Muscle of arm (tissue), 12 donors: ENCODE measurements around the gene GRIN3B. TPM values are rescaled to one million over a fixed set of nuclear protein-coding genes. Genes with fewer than 3 reads are reported as not detected.

ENCODE experiments used
- DNase-seq: peaks from one replicate; pipeline ENCODE4 v3.0.0-alpha.2; 2013
- polyA plus RNA-seq, 12 donors: library from polyadenylated mRNA; unstranded; fragments of 120-200 nt; gene quantifications; one replicate each; pipeline ENCODE4 v1.2.1, GENCODE V29; 2013; ENCODE audit not compliant: insufficient read length in 12 of 12

The GRIN3B gene
- polyA plus RNA-seq, 12 donors: 0.05 to 0.25 (median 0.14) TPM; not detected in 2

DNA sequence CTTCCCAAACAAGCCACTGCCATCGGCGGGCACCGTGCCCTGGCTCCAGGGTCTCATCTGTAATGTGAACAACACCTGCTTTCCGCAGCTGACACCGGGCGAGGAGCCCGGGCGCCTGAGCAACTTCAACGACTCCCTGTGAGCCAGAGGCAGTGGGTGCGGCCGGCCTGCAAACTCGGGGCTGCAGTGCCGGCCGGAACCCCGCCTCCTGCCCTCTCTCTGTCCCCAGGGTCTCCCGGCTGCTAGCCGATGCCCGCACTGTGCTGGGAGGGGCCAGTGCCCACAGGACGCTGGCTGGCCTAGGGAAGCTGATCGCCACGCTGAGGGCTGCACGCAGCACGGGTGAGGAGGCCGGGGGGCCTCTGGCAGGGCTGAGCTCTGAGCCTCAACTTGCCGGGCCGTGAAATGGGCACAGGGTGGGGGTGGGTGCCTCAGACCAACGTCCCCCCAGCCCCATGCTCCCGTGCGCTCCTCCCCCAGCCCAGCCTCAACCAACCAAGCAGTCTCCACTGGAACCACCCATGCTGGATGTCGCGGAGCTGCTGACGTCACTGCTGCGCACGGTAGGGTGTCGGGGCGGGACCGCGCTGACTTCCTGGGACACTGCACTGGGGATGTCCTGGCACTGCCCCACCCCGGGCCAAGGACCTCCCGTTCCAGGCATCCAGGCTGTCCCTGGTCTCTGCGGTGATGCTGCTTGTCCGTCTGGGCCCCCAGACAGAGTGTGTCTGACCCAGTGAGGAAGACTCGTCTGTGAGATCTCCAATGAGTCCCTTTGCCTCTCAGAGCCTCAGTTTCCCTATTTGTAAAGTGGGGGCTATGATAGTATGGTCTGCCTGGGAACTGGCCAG, 41.8 kb downstream of the GRIN3B start:
- no peak for DNase-seq

DNA sequence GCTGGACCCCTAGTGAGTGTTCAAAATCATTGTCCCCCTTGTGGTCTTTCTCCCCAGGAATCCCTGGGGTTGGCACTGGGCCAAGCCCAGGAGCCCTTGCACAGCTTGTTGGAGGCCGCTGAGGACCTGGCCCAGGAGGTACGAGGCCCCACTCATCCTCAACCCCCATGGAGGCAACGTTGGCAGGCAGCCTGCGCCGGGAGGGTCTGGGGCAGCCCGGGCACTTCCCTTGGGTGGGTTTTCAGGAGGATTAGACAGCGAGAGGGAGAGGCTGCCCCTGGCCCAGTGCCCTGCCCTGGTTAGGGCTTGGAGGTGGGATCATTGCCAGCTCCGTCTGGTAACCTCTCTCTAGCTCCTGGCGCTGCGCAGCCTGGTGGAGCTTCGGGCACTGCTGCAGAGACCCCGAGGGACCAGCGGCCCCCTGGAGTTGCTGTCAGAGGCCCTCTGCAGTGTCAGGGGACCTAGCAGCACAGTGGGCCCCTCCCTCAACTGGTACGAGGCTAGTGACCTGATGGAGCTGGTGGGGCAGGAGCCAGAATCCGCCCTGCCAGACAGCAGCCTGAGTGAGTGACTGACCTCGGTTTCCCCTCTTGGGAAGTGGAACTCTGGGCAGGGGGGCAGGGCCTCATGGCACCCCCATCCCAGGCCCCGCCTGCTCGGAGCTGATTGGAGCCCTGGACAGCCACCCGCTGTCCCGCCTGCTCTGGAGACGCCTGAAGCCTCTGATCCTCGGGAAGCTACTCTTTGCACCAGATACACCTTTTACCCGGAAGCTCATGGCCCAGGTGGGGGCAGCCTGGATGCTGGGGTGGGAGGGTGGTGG, 42.7 kb downstream of the GRIN3B start:
- no peak for DNase-seq

DNA sequence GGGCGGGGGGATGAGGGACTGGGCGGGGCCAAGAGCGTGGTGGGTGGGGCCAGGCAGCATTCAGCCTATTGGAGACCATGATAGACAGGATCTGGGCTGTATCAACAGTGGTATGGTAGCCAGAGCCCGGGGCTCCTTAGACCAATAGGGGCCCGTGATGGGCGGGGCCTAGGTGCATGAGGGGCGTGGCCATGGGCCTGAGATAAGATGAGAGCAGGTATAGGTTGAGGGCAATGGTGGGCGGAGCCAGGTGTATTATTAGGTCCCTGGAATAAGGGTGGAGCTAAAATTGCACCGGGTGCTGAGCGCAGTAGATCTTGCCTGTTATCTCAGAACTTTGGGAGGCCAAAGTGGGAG, 45.0 kb downstream of the GRIN3B start:
- DNase-seq: no peak

DNA sequence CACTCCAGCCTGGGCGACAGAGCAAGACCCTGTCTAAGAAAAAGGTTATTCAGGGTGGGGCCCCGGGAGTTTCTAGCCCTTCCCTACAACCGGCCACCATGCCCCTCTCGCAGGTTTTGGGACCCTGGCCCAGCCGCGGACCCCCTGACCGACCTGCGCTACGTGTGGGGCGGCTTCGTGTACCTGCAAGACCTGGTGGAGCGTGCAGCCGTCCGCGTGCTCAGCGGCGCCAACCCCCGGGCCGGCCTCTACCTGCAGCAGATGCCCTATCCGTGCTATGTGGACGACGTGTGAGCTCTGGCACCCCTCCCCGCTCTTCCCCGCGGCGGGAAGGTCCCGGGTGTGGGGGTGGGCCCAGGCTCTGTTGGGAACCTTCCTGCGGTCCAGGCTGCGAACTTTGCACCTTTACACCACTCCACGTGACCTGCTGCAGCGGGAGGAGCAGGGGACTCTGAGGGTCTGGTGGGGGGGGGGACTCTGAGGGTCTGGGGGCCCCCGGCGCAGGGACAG, 46.0 kb downstream of the GRIN3B start:
- no peak for DNase-seq

DNA sequence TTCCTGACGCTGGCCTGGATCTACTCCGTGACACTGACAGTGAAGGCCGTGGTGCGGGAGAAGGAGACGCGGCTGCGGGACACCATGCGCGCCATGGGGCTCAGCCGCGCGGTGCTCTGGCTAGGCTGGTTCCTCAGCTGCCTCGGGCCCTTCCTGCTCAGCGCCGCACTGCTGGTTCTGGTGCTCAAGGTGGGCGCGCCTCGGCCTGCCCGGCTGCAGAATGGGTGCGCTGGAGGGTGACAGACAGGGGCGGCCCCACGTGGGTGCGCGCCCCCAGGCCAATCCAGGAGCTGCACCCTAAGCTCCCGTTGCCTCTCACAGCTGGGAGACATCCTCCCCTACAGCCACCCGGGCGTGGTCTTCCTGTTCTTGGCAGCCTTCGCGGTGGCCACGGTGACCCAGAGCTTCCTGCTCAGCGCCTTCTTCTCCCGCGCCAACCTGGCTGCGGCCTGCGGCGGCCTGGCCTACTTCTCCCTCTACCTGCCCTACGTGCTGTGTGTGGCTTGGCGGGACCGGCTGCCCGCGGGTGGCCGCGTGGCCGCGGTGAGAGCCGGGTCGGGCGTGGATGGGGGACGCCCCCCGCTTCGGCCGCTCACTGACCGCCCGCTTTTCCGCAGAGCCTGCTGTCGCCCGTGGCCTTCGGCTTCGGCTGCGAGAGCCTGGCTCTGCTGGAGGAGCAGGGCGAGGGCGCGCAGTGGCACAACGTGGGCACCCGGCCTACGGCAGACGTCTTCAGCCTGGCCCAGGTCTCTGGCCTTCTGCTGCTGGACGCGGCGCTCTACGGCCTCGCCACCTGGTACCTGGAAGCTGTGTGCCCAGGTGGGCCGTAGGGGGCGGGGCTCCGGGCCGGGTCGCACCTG, 46.8 kb downstream of the GRIN3B start:
- DNase-seq: no peak

DNA sequence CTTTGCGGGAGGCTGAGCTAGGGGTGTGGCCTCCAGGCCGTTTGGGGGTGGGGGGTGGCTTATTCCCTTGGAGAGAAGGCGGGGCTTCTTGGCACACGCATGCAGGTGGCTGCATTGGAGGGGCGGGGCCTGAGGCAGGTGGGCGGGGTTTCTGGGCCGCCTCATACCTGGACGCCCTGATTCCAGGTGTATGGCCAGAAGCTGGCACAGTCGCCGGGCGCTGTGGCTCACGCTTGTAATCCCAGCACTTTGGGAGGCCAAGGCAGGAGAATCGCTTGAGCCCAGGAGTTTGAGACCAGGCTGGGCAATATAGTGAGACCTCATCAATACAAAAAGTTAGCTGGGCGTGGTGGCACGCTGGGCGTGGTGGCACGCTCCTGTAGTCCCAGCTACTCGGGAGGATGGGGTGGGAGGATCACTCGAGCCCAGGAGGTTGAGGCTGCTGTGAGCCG, 47.5 kb downstream of the GRIN3B start:
- DNase-seq: no peak

DNA sequence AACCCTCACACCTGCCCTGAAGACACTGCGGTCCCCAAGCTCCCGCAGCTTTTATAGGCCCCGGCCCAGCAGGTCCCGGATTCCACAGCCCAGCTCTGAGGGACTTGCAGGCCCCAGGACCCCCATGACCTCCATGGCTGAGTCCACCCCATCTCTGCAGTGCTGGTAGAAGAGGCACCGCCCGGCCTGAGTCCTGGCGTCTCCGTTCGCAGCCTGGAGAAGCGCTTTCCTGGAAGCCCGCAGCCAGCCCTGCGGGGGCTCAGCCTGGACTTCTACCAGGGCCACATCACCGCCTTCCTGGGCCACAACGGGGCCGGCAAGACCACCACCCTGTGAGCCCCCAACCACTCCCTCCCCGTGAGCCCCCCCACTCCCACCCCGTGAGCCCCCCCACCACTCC, 48.9 kb downstream of the GRIN3B start:
- no peak for DNase-seq

DNA sequence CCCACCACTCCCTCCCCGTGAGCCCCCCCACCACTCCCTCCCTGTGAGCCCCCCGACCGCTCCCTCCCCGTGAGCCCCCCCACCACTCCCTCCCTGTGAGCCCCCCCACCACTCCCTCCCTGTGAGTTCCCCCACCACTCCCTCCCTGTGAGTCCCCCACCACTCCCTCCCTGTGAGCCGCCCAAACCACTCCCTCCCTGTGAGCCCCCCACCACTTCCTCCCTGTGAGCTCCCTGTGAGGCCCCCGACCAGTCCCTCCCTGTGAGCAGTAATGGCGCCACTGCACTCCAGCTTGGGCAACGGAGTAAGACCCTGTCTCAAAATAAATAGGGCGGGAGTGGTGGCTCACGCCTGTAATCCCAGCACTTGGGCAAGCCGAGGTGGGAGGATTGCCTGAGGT, 49.6 kb downstream of the GRIN3B start:
- no peak for DNase-seq

DNA sequence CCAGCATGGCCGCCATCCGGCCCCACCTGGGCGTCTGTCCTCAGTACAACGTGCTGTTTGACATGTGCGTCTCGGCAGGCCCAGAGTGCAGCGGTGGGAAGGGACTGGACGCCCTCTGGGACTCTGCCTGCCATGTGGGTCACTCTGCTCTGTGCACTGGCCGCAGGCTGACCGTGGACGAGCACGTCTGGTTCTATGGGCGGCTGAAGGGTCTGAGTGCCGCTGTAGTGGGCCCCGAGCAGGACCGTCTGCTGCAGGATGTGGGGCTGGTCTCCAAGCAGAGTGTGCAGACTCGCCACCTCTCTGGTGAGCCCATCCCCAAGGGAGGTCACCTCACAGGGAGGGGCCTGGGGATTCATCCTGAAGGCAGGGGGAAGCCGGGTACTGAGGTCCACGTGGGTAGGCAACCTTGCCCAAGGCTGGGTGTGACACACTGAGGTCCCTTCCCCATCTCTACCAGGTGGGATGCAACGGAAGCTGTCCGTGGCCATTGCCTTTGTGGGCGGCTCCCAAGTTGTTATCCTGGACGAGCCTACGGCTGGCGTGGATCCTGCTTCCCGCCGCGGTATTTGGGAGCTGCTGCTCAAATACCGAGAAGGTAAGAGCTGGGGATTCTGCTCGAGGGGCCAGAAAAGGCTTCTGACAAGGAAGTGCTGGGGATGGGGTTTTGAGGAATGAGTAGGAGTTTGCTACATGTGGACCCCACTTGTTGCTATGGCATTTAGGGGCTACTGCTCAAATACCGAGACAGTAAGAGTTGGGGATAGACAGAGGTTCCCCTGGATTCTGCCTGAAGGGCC, 51.0 kb downstream of the GRIN3B start:
- DNase-seq: no peak

DNA sequence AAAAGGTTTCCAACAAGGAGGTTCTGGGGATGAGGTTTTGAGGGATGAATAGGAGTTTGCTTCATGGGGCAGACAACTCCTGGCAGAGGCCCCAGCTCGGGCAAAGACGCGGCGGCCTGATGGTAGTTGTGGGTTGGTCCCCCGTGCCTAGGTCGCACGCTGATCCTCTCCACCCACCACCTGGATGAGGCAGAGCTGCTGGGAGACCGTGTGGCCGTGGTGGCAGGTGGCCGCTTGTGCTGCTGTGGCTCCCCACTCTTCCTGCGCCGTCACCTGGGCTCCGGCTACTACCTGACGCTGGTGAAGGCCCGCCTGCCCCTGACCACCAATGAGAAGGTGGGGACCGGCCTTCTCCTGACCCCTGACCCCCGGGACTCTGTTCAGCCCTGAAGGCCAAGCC, 51.6 kb downstream of the GRIN3B start:
- DNase-seq: no peak

DNA sequence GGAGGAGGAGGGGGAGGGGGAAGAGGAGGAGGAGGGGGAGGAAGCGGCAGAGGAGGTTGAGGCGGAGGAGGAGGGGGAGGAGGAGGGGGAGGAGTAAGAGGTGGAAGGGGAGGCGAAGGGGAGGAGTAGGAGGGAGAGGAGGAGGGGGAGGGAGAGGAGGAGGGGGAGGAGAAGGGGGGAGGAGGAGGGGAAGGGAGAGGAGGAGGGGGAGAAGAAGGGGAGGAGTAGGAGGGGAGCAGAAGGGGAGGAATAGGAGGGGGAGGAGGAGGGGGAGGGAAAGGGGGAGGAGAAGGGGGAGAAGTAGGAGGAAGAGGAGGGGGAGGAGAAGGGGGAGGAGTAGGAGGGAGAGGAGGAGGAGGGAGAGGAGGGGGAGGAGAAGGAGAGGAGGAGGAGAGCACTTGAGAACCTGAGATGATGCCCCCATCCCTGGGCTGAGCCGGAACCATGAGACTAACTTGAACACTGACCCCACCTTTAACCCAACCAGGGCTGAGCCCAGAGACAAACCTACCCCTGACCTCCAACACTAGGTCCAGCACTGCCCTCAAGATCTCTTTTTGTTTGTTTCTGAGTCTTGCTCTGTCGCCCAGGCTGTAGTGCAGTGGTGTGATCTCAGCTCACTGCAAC, 52.2 kb downstream of the GRIN3B start:
- DNase-seq: no peak

DNA sequence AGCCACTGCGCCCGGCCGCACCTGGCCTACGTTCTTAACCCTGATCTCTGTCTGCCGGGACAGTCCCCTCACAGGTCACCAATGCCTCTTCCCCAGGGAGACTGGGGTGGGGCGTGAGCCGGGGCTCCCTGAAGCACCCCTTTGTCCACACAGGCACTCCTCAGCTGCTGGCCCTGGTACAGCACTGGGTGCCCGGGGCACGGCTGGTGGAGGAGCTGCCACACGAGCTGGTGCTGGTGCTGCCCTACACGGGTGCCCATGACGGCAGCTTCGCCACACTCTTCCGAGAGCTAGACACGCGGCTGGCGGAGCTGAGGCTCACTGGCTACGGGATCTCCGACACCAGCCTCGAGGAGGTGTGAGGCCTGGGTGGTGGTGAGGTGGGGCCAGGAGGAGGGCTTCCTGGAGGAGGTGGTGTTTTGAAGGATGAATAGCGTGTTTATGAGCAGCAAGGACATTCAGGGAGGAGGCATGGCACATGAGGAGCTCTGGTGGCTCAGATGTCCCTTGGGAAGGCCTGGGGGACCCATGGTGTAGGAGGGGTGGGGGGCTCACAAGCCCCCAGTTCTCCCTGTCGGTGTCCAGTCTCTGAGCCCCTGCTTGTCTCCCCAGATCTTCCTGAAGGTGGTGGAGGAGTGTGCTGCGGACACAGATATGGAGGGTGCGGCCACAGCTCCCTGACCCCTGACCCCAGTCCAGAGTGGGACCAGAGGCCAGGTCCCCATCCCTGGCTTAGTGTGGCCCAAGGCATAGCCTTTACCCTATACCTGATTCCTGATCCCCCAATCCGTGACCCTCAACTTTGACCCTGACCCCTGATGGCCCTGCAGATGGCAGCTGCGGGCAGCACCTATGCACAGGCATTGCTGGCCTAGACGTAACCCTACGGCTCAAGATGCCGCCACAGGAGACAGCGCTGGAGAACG, 53.2 kb downstream of the GRIN3B start:
- DNase-seq: no peak

DNA sequence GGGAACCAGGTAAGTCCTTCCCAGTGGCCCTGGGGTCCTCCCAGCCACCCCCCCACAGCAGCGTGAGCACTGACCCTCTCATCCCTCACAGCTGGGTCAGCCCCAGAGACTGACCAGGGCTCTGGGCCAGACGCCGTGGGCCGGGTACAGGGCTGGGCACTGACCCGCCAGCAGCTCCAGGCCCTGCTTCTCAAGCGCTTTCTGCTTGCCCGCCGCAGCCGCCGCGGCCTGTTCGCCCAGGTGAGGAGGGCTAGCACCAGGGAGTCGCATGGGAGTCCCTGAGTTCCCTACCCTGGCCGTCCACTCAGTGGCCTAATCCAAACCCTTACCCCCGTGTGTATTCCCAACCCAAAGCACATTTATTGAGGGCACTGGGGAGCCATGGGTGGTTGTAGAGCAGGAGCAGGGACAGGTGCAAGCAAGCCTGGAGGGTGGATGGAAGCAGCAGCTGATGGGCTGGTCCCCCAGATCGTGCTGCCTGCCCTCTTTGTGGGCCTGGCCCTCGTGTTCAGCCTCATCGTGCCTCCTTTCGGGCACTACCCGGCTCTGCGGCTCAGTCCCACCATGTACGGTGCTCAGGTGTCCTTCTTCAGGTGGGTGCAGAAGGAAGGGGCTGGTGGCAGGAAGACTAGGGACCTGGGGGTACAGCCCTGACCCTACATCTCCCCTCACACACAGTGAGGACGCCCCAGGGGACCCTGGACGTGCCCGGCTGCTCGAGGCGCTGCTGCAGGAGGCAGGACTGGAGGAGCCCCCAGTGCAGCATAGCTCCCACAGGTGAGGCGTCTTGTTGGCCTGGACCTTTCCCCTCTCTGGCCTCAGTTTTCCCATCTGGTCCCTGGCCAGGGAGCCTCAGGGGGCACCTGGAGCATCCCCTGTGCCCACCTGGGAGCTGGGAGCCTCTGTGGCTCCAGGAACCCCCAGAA, 54.1 kb downstream of the GRIN3B start:
- DNase-seq: no peak

DNA sequence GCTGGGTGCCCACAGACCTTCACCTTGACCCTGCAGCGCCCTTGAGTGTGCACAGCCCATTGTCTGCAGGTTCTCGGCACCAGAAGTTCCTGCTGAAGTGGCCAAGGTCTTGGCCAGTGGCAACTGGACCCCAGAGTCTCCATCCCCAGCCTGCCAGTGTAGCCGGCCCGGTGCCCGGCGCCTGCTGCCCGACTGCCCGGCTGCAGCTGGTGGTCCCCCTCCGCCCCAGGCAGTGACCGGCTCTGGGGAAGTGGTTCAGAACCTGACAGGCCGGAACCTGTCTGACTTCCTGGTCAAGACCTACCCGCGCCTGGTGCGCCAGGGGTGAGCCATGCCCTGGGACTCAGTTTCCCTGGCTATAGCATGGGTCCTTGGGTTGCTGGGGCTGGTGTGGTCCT, 54.8 kb downstream of the GRIN3B start:
- DNase-seq: no peak

DNA sequence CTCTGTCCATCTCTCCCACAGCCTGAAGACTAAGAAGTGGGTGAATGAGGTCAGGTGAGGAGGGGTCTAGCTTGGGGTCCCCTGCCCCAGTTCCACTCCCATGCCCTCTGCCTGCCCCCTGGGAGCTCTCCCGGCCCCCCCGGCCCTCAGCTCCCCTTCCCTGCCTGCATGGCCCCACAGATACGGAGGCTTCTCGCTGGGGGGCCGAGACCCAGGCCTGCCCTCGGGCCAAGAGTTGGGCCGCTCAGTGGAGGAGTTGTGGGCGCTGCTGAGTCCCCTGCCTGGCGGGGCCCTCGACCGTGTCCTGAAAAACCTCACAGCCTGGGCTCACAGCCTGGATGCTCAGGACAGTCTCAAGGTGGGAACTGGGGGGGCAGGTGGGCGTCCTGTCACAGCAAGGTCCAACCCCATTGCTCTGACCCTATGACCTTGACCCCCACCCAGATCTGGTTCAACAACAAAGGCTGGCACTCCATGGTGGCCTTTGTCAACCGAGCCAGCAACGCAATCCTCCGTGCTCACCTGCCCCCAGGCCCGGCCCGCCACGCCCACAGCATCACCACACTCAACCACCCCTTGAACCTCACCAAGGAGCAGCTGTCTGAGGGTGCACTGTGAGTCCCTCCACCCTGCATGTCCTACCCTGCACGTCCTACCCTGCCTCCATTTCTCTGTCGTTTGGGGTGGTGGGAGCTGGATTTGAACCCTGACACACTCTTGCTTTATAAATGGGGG, 55.8 kb downstream of the GRIN3B start:
- DNase-seq: no peak

DNA sequence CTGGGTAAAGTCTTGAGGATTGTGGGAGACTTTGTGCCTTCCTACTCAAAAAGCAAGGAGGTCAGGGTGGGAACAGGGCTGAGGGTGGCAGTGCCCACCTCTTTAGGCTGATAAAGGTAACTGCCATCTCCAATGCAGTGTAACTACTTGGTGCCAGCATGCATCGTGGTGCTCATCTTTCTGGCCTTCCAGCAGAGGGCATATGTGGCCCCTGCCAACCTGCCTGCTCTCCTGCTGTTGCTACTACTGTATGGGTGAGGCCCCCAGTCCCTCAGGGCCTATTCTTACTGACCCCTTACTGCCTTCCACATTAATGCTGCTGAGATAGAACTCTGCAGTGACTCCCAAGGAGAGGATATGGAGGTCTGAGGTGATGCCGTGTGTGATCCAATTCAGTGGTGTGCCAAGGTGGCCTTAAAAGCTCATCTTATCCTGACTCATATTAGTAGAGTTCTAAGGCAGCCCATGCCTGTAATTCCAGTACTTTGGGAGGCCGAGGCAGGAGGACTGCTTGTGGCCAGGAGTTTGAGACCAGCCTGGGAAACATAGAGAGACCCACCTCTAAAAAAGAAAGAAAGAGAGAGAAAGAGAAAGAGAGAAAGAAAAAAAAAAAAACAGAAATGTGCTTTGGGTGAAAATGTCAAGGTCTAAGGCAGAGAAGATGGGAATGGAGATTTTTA, 57.1 kb downstream of the GRIN3B start:
- no peak for DNase-seq

DNA sequence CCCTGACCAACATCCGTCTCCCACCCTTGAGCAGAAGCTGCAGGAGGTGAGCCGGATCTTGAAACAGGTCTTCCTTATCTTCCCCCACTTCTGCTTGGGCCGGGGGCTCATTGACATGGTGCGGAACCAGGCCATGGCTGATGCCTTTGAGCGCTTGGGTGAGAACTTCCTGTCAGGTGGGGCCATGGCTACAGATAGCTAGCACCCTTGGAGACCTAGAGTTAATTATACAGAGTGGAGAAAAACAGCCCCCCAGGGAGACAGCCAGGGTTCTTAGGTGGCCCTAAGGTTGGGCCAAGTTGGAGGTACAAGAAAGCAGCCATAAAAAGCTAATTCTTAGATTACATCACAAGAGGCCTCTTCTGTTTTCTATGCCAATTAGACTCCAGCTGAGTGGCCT, 57.9 kb downstream of the GRIN3B start:
- DNase-seq: no peak
